Neural cell (in vitro differentiated cells): ENCODE data around the gene PTPN1. TPM values are rescaled to one million over a fixed set of nuclear protein-coding genes. Genes with fewer than 3 reads are reported as not detected.

ENCODE experiments used
- H2AFZ ChIP-seq: fragments of 200-600, 300-800 bp; sonication (generic), shearing (Covaris generic); 2 replicates; pipeline ENCODE4 v1.6.0; 2014; ENCODE audit warnings: low read depth, mild to moderate bottlenecking, antibody characterized with exemption, low read length, moderate library complexity
- H3F3A ChIP-seq: fragments of 200-600 bp; shearing (Covaris generic); 2 replicates; pipeline ENCODE4 v1.6.1; 2016; ENCODE audit warnings: mild to moderate bottlenecking, moderate library complexity, mixed read lengths, antibody characterized with exemption, low read length; ENCODE audit not compliant: insufficient read depth, poor library complexity, severe bottlenecking
- H3K27ac ChIP-seq: fragments of 200-600, 300-800 bp; sonication (generic), shearing (Covaris generic); 2 replicates; pipeline ENCODE4 v1.5.1; 2014; ENCODE audit warnings: mild to moderate bottlenecking, low read length, moderate library complexity
- H3K27me3 ChIP-seq: fragments of 300-800, 200-600 bp; sonication (generic), shearing (Covaris generic); 2 replicates; pipeline ENCODE4 v1.6.0; 2014; ENCODE audit warnings: mild to moderate bottlenecking, low read depth, low read length, moderate library complexity; ENCODE audit not compliant: insufficient read depth
- H3K36me3 ChIP-seq: fragments of 300-800, 200-600 bp; sonication (generic), shearing (Covaris generic); 2 replicates; pipeline ENCODE4 v1.5.1; 2014; ENCODE audit warnings: mild to moderate bottlenecking, antibody characterized with exemption, low read length, moderate library complexity; ENCODE audit not compliant: insufficient read depth
- H3K4me2 ChIP-seq: fragments of 300-800, 200-600 bp; sonication (generic), shearing (Covaris generic); 2 replicates; pipeline ENCODE4 v1.6.0; 2014; ENCODE audit warnings: mild to moderate bottlenecking, low read length
- H3K4me3 ChIP-seq: fragments of 300-800, 200-600 bp; sonication (generic), shearing (Covaris generic); 2 replicates; pipeline ENCODE4 v1.5.1; 2014; ENCODE audit warnings: mild to moderate bottlenecking, low read length, moderate library complexity
- H3K79me2 ChIP-seq: fragments of 200-600 bp; shearing (Covaris generic); replicated peaks from 2 replicates; pipeline ENCODE4 v1.6.0; 2014; ENCODE audit warnings: mild to moderate bottlenecking, low read length, moderate library complexity; ENCODE audit not compliant: insufficient read depth
- H3K9ac ChIP-seq: fragments of 300-800, 200-600 bp; sonication (generic), shearing (Covaris generic); 2 replicates; pipeline ENCODE4 v1.6.1; 2016; ENCODE audit warnings: mild to moderate bottlenecking, low read length, mixed read lengths
- H3K9me2 ChIP-seq: fragments of 200-600 bp; shearing (Covaris generic); 2 replicates; pipeline ENCODE4 v1.6.1; 2016; ENCODE audit warnings: mild to moderate bottlenecking, low read length, mixed read lengths; ENCODE audit not compliant: insufficient read depth
- H3K9me3 ChIP-seq: fragments of 200-600, 300-800 bp; sonication (generic), shearing (Covaris generic); 2 replicates; pipeline ENCODE4 v1.6.1; 2016; ENCODE audit warnings: mild to moderate bottlenecking, mixed run types, low read length, moderate library complexity, mixed read lengths
- H4K20me1 ChIP-seq: fragments of 200-600 bp; shearing (Covaris generic); 2 replicates; pipeline ENCODE4 v1.6.1; 2016; ENCODE audit warnings: mild to moderate bottlenecking, mixed run types; ENCODE audit not compliant: insufficient read depth
- CTCF ChIP-seq: fragments of 450-650 bp; IDR thresholded peaks from 2 replicates; pipeline ENCODE4 v1.5.1; 2014; ENCODE audit warnings: antibody characterized with exemption, mild to moderate bottlenecking, moderate library complexity; ENCODE audit not compliant: poor library complexity, severe bottlenecking
- EP300 ChIP-seq: fragments of 450-650 bp; conservative IDR thresholded peaks from 2 replicates; pipeline ENCODE4 v1.6.1; 2014; ENCODE audit warnings: antibody characterized with exemption, mild to moderate bottlenecking, moderate library complexity; ENCODE audit not compliant: poor library complexity, severe bottlenecking
- EZH2 ChIP-seq: fragments of 200-600, 300-800 bp; shearing (Covaris generic), sonication (generic); IDR thresholded peaks from 2 replicates; pipeline ENCODE4 v1.6.1; 2014; ENCODE audit warnings: antibody characterized with exemption, low read length, borderline replicate concordance, mild to moderate bottlenecking; ENCODE audit not compliant: insufficient read depth, poor library complexity, severe bottlenecking
- MXI1 ChIP-seq: fragments of 450-650 bp; conservative IDR thresholded peaks from 2 replicates; pipeline ENCODE4 v1.6.1; 2014; ENCODE audit warnings: antibody characterized with exemption, mild to moderate bottlenecking; ENCODE audit not compliant: poor library complexity, severe bottlenecking
- POLR2AphosphoS5 ChIP-seq: IDR thresholded peaks from 2 replicates; pipeline ENCODE4 v1.6.1; 2012
- RAD21 ChIP-seq: fragments of 450-650 bp; conservative IDR thresholded peaks from 2 replicates; pipeline ENCODE4 v1.6.1; 2014; ENCODE audit warnings: antibody characterized with exemption, mild to moderate bottlenecking, moderate library complexity
- SMC3 ChIP-seq: fragments of 450-650 bp; conservative IDR thresholded peaks from 2 replicates; pipeline ENCODE4 v1.6.1; 2014; ENCODE audit warnings: antibody characterized with exemption, mild to moderate bottlenecking, moderate library complexity; ENCODE audit not compliant: poor library complexity
- TAF1 ChIP-seq: IDR thresholded peaks from 2 replicates; pipeline ENCODE4 v1.6.1; 2012; ENCODE audit warnings: low read depth
- polyA plus RNA-seq: library from polyadenylated mRNA; depleted of rRNA; stranded (reverse); fragments of >200 nt; gene quantifications from 2 replicates; pipeline ENCODE4 v1.2.3, GENCODE V29; 2014
- TF ChIP-seq, protein P1 (sequence below): IDR thresholded peaks from 2 replicates; pipeline ENCODE4 v1.6.1; 2012; ENCODE audit warnings: borderline replicate concordance

The PTPN1 gene
- polyA plus RNA-seq, 1 donor from 2014 or later = 48.1 TPM

- Histone ChIP-seq H3K27me3 (no peaks in the 10 kb centered on the region), H3K9me3 (no peaks in the 10 kb centered on the region), H3F3A (no peaks in the 10 kb centered on the region), H3K79me2 (peaks cover 98% of the 10 kb centered on the region), H3K36me3 (no peaks in the 10 kb centered on the region), H3K9me2 (no peaks in the 10 kb centered on the region), H2AFZ (no peak overlapping the region), H3K9ac (no peak overlapping the region), H4K20me1 (peaks cover 17% of the 10 kb centered on the region), H3K27ac (no peak overlapping the region), H3K4me2 (no peak overlapping the region), H3K4me3 (no peak overlapping the region)
- no peak for TF ChIP-seq POLR2AphosphoS5
- TF ChIP-seq CTCF = no peak
- no peak for TF ChIP-seq MXI1
- TF ChIP-seq, protein P1, sequence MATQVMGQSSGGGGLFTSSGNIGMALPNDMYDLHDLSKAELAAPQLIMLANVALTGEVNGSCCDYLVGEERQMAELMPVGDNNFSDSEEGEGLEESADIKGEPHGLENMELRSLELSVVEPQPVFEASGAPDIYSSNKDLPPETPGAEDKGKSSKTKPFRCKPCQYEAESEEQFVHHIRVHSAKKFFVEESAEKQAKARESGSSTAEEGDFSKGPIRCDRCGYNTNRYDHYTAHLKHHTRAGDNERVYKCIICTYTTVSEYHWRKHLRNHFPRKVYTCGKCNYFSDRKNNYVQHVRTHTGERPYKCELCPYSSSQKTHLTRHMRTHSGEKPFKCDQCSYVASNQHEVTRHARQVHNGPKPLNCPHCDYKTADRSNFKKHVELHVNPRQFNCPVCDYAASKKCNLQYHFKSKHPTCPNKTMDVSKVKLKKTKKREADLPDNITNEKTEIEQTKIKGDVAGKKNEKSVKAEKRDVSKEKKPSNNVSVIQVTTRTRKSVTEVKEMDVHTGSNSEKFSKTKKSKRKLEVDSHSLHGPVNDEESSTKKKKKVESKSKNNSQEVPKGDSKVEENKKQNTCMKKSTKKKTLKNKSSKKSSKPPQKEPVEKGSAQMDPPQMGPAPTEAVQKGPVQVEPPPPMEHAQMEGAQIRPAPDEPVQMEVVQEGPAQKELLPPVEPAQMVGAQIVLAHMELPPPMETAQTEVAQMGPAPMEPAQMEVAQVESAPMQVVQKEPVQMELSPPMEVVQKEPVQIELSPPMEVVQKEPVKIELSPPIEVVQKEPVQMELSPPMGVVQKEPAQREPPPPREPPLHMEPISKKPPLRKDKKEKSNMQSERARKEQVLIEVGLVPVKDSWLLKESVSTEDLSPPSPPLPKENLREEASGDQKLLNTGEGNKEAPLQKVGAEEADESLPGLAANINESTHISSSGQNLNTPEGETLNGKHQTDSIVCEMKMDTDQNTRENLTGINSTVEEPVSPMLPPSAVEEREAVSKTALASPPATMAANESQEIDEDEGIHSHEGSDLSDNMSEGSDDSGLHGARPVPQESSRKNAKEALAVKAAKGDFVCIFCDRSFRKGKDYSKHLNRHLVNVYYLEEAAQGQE = no peak
- TF ChIP-seq RAD21 = no peak
- no peak for TF ChIP-seq EP300
- no peak for TF ChIP-seq TAF1
- TF ChIP-seq EZH2 = no peak
- no peak for TF ChIP-seq SMC3
Observed at GRCh38 chr20:50518270-50518721, 8.1 kb downstream of the PTPN1 start.

GRCh38 chr20:50519036-50519762, 9.0 kb downstream of the PTPN1 start:
- Histone ChIP-seq H3K79me2 (peaks cover 98% of the 10 kb centered on the region), H3F3A (no peaks in the 10 kb centered on the region), H3K9me3 (no peaks in the 10 kb centered on the region), H3K36me3 (no peaks in the 10 kb centered on the region), H3K27me3 (no peaks in the 10 kb centered on the region), H2AFZ (no peak overlapping the region), H3K4me3 (no peak overlapping the region), H3K9me2 (no peaks in the 10 kb centered on the region), H3K9ac (no peak overlapping the region), H3K27ac (no peak overlapping the region), H3K4me2 (no peak overlapping the region), H4K20me1 (peaks cover 21% of the 10 kb centered on the region)
- no peak for TF ChIP-seq CTCF
- no peak for TF ChIP-seq EZH2
- TF ChIP-seq TAF1 = no peak
- TF ChIP-seq EP300 = no peak
- TF ChIP-seq SMC3 = no peak
- no peak for TF ChIP-seq RAD21
- TF ChIP-seq, protein P1 = no peak
- TF ChIP-seq POLR2AphosphoS5 = no peak
- TF ChIP-seq MXI1 = no peak
